HFFc6 (cell line): ENCODE results near the gene TREX2. TPM values are rescaled to one million over a fixed set of nuclear protein-coding genes. Genes with fewer than 3 reads are reported as not detected.

Experiments
- DNase-seq: peaks from one replicate; pipeline ENCODE4 v3.0.0-alpha.2; 2018
- H3K27ac Mint-ChIP-seq: 2 replicates; pipeline ENCODE4 v1.8.0; 2020; ENCODE audit warnings: mild to moderate bottlenecking, mixed read lengths
- H3K27me3 Mint-ChIP-seq: 2 replicates; pipeline ENCODE4 v1.8.0; 2021; ENCODE audit warnings: mild to moderate bottlenecking, moderate library complexity, mixed read lengths; ENCODE audit not compliant: insufficient read depth
- H3K36me3 Mint-ChIP-seq: 2 replicates; pipeline ENCODE4 v1.8.0; 2021; ENCODE audit warnings: low read depth, mixed read lengths
- H3K4me1 Mint-ChIP-seq: 2 replicates; pipeline ENCODE4 v1.8.0; 2020; ENCODE audit warnings: low read depth, mixed read lengths
- H3K4me3 Mint-ChIP-seq: 2 replicates; pipeline ENCODE4 v1.8.0; 2020; ENCODE audit warnings: mild to moderate bottlenecking, moderate library complexity, mixed read lengths
- H3K9me3 Mint-ChIP-seq: 2 replicates; pipeline ENCODE4 v1.8.0; 2020; ENCODE audit warnings: mild to moderate bottlenecking, mixed read lengths
- total RNA-seq, 6 experiments: library from RNA; stranded (reverse); fragmentation: NEBNext Ultra II Directional; extraction: Animal tissue kit (Norgen Biotek cat#: 25700); gene quantifications; 2 replicates in 1 of 6; 3 replicates in 5 of 6; pipeline ENCODE4 v1.2.3, GENCODE V29; 2021
- TF ChIP-seq, protein P1 (sequence below): fragments of 200-600 bp; sonication (generic); IDR thresholded peaks from 2 replicates; pipeline ENCODE4 v1.5.0; 2021; ENCODE audit warnings: antibody characterized with exemption, mild to moderate bottlenecking

Gene TREX2
- total RNA-seq, 6 experiments from 2014 or later, result 0.33 to 0.99 (median 0.69) TPM

DNA sequence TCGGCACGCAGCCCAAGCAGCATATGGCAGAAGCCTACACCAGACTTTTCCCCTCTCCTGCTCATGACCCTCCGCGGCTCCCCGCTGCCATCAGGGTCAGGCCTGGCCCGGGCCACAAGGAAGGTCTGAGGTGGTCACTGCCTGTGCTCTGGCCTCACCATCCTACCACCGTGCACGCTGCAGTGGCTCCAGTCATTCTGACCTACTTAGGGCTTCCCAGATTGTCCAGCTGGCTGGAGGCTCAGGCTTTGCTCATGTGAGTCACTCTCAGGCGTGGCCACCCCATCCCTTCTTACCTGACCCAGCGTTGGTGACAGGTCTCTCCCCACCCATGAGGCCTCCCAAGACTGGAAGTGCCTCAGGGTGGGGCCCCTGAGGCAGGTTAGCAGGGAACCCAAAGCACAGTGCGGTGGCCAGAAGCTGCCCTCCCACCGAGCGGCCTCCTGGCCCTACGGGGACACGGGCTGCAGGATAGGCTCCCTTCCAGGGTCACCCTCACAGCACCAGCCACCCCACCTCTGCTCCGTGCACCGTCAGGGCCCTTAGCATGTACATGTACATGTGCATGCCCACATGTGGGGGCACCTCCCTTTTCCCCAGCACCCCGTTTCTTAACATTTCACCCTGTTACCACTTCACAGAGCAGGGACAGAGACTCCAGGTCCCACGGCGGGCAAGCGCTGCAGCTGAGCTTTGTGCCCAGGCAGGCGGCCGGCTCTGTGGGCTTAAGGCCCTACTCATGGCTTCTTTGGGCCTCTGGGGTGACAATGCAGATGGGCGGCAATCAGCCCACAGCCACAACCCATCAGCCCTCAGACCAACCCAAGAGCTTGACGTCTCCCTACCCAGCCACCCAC lies 2.2 kb downstream of the TREX2 start:
- Mint-ChIP-seq H3K36me3 (no peaks in the 10 kb centered on the region), H3K4me3 (no peak overlapping the region), H3K4me1 (no peaks in the 10 kb centered on the region), H3K27me3 (peaks cover 5% of the 10 kb centered on the region), H3K9me3 (no peaks in the 10 kb centered on the region), H3K27ac (no peak overlapping the region)
- no peak for DNase-seq
- TF ChIP-seq, protein P1, sequence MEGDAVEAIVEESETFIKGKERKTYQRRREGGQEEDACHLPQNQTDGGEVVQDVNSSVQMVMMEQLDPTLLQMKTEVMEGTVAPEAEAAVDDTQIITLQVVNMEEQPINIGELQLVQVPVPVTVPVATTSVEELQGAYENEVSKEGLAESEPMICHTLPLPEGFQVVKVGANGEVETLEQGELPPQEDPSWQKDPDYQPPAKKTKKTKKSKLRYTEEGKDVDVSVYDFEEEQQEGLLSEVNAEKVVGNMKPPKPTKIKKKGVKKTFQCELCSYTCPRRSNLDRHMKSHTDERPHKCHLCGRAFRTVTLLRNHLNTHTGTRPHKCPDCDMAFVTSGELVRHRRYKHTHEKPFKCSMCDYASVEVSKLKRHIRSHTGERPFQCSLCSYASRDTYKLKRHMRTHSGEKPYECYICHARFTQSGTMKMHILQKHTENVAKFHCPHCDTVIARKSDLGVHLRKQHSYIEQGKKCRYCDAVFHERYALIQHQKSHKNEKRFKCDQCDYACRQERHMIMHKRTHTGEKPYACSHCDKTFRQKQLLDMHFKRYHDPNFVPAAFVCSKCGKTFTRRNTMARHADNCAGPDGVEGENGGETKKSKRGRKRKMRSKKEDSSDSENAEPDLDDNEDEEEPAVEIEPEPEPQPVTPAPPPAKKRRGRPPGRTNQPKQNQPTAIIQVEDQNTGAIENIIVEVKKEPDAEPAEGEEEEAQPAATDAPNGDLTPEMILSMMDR, result no peak

DNA sequence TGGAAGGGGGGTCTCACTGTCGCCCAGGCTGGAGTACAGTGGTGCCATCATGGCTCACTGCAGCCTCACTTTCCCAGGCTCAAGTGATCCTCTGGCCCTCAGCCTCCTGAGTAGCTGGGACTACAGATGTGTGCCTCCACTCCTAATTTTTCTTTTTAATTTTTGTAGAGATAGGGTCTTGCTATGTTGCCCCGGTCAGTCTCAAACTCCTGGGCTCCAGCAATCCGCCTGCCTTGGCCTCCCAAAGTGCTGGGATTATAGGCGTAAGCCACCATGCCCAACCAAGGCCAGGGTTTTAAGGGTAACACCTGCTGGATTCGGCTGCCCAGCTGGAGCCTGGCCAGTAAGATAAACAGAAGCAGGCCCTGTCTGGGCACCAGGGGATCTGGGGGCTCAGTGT lies 3.4 kb downstream of the TREX2 start:
- Mint-ChIP-seq H3K9me3 (no peaks in the 10 kb centered on the region), H3K27ac (no peak overlapping the region), H3K36me3 (no peaks in the 10 kb centered on the region), H3K4me1 (no peaks in the 10 kb centered on the region), H3K27me3 (peaks cover 5% of the 10 kb centered on the region), H3K4me3 (no peak overlapping the region)
- DNase-seq, result no peak
- TF ChIP-seq, protein P1, result no peak

DNA sequence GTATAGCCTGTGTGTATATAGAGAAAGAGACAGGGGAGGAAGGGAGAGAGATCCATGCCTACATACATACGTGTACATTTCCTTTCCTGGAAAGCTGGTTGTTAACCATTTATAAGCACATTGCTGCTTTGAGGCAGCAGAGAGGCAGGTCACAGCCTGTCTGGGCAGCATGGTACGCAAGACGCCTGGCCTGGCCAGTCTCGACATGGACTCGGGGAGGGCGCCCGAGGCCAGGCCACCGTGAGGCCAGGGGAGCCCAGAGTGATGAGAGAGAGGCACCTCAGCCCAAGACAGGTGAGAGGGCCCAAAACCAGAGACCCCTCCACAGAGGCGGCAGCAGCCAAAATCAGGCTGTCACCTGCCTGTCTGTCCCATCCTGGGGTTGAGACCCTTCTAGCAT lies 3.9 kb downstream of the TREX2 start:
- Mint-ChIP-seq H3K9me3 (no peaks in the 10 kb centered on the region), H3K27ac (no peak overlapping the region), H3K4me3 (no peak overlapping the region), H3K4me1 (no peaks in the 10 kb centered on the region), H3K27me3 (peaks cover 5% of the 10 kb centered on the region), H3K36me3 (no peaks in the 10 kb centered on the region)
- no peak for DNase-seq
- TF ChIP-seq, protein P1, result no peak

DNA sequence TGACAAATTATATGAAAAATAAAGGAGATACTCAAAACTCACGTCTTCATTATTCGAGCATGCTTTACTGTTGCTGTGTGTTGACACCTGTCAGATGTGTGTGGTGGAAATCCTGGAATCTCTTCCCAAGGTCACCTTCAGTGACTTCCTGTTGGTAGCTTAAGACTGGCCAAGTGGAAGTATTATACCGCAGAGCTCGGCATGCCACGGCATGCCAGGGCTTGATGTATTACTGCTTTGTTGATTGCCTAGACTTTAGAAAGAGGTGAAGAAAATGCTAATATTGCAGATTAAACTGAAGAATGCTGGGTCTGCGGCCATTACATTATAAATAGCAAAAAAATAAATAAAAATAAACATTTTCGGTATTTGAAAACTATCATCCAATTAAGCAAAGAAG lies 4.6 kb downstream of the TREX2 start:
- Mint-ChIP-seq H3K9me3 (no peaks in the 10 kb centered on the region), H3K36me3 (no peaks in the 10 kb centered on the region), H3K27ac (no peak overlapping the region), H3K4me1 (no peaks in the 10 kb centered on the region), H3K4me3 (no peak overlapping the region), H3K27me3 (peaks cover 5% of the 10 kb centered on the region)
- TF ChIP-seq, protein P1, result no peak
- DNase-seq, result no peak

DNA sequence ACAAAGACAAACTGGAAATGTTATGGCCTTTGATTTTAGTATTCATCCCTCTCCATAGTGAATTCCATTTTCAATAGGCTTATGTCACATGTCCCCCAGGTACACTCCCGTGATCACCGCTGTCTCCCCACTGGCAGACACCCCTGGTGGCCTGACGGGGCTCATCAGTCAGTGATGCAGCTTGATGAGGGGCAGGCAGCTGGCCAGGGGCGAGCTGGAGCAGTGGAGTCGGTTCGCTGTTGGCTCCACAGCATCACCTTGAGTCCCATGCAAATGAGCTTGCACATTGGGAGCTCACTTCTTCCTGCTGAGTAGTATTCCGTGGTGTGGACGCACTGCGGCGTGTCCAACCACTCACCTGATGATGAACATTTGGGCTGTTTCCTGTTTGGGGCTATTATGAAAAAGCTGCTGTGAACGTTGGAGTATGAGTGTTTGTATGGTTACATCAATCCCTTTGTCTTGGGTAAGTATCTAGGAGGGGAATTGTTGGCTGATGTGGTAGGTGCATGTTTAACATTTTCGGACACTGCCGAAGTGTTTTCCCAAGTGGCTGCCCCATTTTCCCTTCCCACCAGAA lies 5.2 kb downstream of the TREX2 start:
- H3K27ac Mint-ChIP-seq, result no peak overlapping the region
- H3K9me3 Mint-ChIP-seq, result no peaks in the 10 kb centered on the region
- H3K4me1 Mint-ChIP-seq, result no peaks in the 10 kb centered on the region
- peaks cover 5% of the 10 kb centered on the region for H3K27me3 Mint-ChIP-seq
- DNase-seq, result no peak
- H3K36me3 Mint-ChIP-seq, result no peaks in the 10 kb centered on the region
- TF ChIP-seq, protein P1, result no peak
- no peak overlapping the region for H3K4me3 Mint-ChIP-seq
